Body of pancreas (tissue), 4 donors: Measurements from ENCODE around the gene PLCB2.

Experiments
- POLR2A ChIP-seq, 3 donors: fragments of 450-650 bp; IDR thresholded peaks; one replicate each; pipeline ENCODE4 v1.6.1; 2016; ENCODE audit warnings: antibody characterized with exemption in 3 of 3, mild to moderate bottlenecking in 2 of 3
- TF ChIP-seq, protein P1 (sequence below), 7 experiments: fragments of 450-650 bp in 4 of 7; fragments of 200-600 bp in 3 of 7; sonication (generic) in 3 of 7; IDR thresholded peaks; one replicate each; pipeline ENCODE4 v1.5.1; 2016 to 2019; ENCODE audit warnings: antibody characterized with exemption in 7 of 7

DNA sequence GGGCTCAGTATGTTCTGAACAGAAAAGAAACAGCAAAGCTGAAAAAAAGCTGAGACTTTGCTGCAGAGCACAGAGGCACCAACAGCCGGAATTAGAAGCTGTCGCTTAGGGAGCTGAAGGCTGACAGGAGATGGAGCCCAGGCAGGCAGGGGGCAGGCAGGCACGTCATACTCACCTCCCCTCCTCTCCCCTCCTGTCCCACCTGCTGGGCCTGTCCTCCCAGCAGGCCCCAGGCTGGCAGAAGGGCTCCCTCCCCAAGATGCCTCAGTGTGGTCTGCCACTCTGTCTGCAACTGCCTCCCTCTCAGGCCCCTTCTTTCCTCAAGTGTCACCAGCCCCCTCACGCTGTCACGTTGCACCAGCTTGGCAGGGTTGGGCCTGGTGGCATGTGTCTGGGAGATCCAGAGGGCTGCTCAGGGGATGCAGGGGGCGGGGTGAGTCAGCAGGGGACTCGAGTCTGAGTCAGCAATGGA, 21.6 kb downstream of the PLCB2 start:
- TF ChIP-seq, protein P1, sequence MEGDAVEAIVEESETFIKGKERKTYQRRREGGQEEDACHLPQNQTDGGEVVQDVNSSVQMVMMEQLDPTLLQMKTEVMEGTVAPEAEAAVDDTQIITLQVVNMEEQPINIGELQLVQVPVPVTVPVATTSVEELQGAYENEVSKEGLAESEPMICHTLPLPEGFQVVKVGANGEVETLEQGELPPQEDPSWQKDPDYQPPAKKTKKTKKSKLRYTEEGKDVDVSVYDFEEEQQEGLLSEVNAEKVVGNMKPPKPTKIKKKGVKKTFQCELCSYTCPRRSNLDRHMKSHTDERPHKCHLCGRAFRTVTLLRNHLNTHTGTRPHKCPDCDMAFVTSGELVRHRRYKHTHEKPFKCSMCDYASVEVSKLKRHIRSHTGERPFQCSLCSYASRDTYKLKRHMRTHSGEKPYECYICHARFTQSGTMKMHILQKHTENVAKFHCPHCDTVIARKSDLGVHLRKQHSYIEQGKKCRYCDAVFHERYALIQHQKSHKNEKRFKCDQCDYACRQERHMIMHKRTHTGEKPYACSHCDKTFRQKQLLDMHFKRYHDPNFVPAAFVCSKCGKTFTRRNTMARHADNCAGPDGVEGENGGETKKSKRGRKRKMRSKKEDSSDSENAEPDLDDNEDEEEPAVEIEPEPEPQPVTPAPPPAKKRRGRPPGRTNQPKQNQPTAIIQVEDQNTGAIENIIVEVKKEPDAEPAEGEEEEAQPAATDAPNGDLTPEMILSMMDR (IDR thresholded peaks at IDR 0.05), result no peak
- no peak for TF ChIP-seq POLR2A (IDR thresholded peaks at IDR 0.05)
